Keratinocyte (primary cell): ENCODE measurements around the gene ACR. TPM values are rescaled to one million over a fixed set of nuclear protein-coding genes. Genes with fewer than 3 reads are reported as not detected.
"Not testable (repeated sequence)": the region's sequence is repeated elsewhere in the genome, so short reads cannot be mapped to it uniquely, and the experiment has no call there.

ENCODE experiments used
- DNase-seq: peaks from one replicate; pipeline ENCODE4 v3.0.0-alpha.2; 2011; ENCODE audit warnings: low read depth, missing footprints, low spot score
- FAIRE-seq: peaks from 2 replicates; lab custom pipeline; 2011; peaks lifted over from hg19 to GRCh38; lab: Jason Lieb, UNC
- H2AFZ ChIP-seq: 2 replicates; pipeline ENCODE4 v1.6.0; 2012; ENCODE audit warnings: low read length, control low read depth, inconsistent platforms; ENCODE audit not compliant: control insufficient read depth
- H3K27ac ChIP-seq: 2 replicates; pipeline ENCODE4 v1.5.1; 2011; ENCODE audit warnings: low read length; ENCODE audit not compliant: control insufficient read depth, insufficient read depth
- H3K27me3 ChIP-seq: 3 replicates; pipeline ENCODE4 v1.6.0; 2011; ENCODE audit warnings: low read length; ENCODE audit not compliant: control insufficient read depth, insufficient read depth; ENCODE audit errors: extremely low read depth
- H3K36me3 ChIP-seq, 2 experiments: 2 replicates in 1 of 2; 3 replicates in 1 of 2; pipeline ENCODE4 v1.5.1; 2011; ENCODE audit warnings: low read length in 2 of 2, mild to moderate bottlenecking in 1 of 2; ENCODE audit not compliant: control insufficient read depth in 2 of 2, insufficient read depth in 2 of 2; ENCODE audit errors: extremely low read depth in 1 of 2
- H3K4me1 ChIP-seq: 3 replicates; pipeline ENCODE4 v1.5.1; 2011; ENCODE audit warnings: low read length; ENCODE audit not compliant: control insufficient read depth, insufficient read depth; ENCODE audit errors: extremely low read depth
- H3K4me2 ChIP-seq: 3 replicates; pipeline ENCODE4 v1.6.0; 2011; ENCODE audit warnings: low read depth, low read length; ENCODE audit not compliant: control insufficient read depth, insufficient read depth; ENCODE audit errors: extremely low read depth
- H3K4me3 ChIP-seq, 3 experiments: fragments of 200-600 bp in 1 of 3; sonication (generic) in 1 of 3; 2 replicates in 2 of 3; 3 replicates in 1 of 3; pipeline ENCODE4 v1.5.1; 2011 to 2016; ENCODE audit warnings: low read length in 3 of 3, mild to moderate bottlenecking in 3 of 3, control low read depth in 2 of 3, inconsistent platforms in 1 of 3, low read depth in 1 of 3, mixed read lengths in 1 of 3, mixed run types in 1 of 3, moderate library complexity in 1 of 3; ENCODE audit not compliant: control insufficient read depth in 2 of 3, insufficient read depth in 2 of 3; ENCODE audit errors: extremely low read depth in 1 of 3
- H3K79me2 ChIP-seq: 2 replicates; pipeline ENCODE4 v1.6.0; 2012; ENCODE audit warnings: low read length; ENCODE audit not compliant: control insufficient read depth, insufficient read depth
- H3K9ac ChIP-seq: 3 replicates; pipeline ENCODE4 v1.6.0; 2011; ENCODE audit warnings: low read length; ENCODE audit not compliant: control insufficient read depth, insufficient read depth; ENCODE audit errors: extremely low read depth
- H3K9me1 ChIP-seq: 3 replicates; pipeline ENCODE4 v1.6.0; 2011; ENCODE audit warnings: low read length; ENCODE audit not compliant: control insufficient read depth, insufficient read depth; ENCODE audit errors: extremely low read depth
- H3K9me3 ChIP-seq: 2 replicates; pipeline ENCODE4 v1.5.1; 2012; ENCODE audit warnings: low read depth, low read length; ENCODE audit not compliant: control insufficient read depth
- H4K20me1 ChIP-seq: 3 replicates; pipeline ENCODE4 v1.6.0; 2011; ENCODE audit warnings: low read length; ENCODE audit not compliant: control insufficient read depth, insufficient read depth; ENCODE audit errors: extremely low read depth
- dilution Hi-C: fragments of 300-500 bp; cut with MboI; formaldehyde crosslinking; loops from one replicate; pipeline ENCODE4 v1.7.0; 2020; ENCODE audit warnings: low sequenced_read_pairs; ENCODE audit not compliant: extremely low pct_ligation_motif_present
- polyA plus RNA-seq, 5 experiments: library from polyadenylated mRNA; depleted of rRNA in 3 of 5; stranded (reverse) in 3 of 5; stranded (forward) in 1 of 5; unstranded in 1 of 5; fragments of >200 nt; gene quantifications; 1 replicate in 1 of 5; 2 replicates in 3 of 5; 3 replicates in 1 of 5; pipeline versions ENCODE4 v1.2.1 to v1.2.3, GENCODE V29; 2011 to 2012; ENCODE audit warnings: missing spikeins in 2 of 5, low read depth in 1 of 5, low replicate concordance in 1 of 5

Gene ACR
- polyA plus RNA-seq, 1 donor (not counting 4 experiments of a cell fraction or from before 2014, with no cell fraction given) = not detected

DNA sequence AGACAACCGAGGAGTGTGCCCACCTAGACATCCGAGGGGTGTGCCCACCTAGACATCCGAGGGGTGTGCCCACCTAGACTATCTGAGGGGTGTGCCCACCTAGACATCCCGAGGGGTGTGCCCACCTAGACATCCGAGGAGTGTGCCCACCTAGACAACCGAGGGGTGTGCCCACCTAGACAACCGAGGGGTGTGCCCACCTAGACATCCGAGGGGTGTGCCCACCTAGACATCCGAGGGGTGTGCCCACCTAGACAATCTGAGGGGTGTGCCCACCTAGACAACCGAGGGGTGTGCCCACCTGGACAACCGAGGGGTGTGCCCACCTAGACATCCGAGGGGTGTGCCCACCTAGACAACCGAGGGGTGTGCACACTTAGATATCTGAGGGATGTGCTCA is 10.6 kb downstream of the ACR start:
- H3K79me2 ChIP-seq = not testable (repeated sequence)

GRCh38 chr22:50749302-50750074 is 11.5 kb downstream of the ACR start:
- DNase-seq, H3K9me3 ChIP-seq, H3K9ac ChIP-seq, H3K4me1 ChIP-seq, H3K27me3 ChIP-seq, dilution Hi-C loops, H3K4me2 ChIP-seq, H3K9me1 ChIP-seq, H3K36me3 ChIP-seq, H3K27ac ChIP-seq, H4K20me1 ChIP-seq, H2AFZ ChIP-seq, H3K79me2 ChIP-seq, H3K4me3 ChIP-seq: not testable (repeated sequence)
- peak; percentile 51 for FAIRE-seq

More for the DNA sequence above, 10.6 kb downstream of the ACR start:
- FAIRE-seq, H3K4me1 ChIP-seq, H3K36me3 ChIP-seq, H4K20me1 ChIP-seq, H3K4me3 ChIP-seq, H3K27ac ChIP-seq, H3K9me1 ChIP-seq, dilution Hi-C loops, H2AFZ ChIP-seq, H3K9me3 ChIP-seq, H3K9ac ChIP-seq, DNase-seq, H3K27me3 ChIP-seq, H3K4me2 ChIP-seq: not testable (repeated sequence)

DNA sequence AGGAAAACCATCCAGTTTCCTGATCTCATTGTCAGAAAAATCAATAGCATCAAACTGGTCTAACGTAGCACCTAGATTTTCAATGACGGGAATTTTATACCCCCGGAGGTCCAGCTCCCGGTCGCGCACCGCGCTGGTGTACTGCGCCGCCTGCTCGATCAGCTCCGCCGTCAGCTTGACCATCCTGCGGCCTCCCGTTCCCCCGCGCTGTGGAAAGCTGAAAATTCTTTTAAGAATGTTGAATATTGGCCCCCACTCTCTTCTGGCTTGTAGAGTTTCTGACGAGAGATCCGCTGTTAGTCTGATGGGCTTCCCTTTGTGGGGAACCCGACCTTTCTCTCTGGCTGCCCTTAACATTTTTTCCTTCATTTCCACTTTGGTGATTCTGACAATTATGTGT is 17.2 kb downstream of the ACR start:
- H3K4me3 ChIP-seq, H3K9me1 ChIP-seq, H4K20me1 ChIP-seq, H3K27ac ChIP-seq, H3K27me3 ChIP-seq, DNase-seq, FAIRE-seq, H3K4me2 ChIP-seq, dilution Hi-C loops, H2AFZ ChIP-seq, H3K9ac ChIP-seq, H3K79me2 ChIP-seq, H3K9me3 ChIP-seq, H3K36me3 ChIP-seq, H3K4me1 ChIP-seq: not testable (repeated sequence)

DNA sequence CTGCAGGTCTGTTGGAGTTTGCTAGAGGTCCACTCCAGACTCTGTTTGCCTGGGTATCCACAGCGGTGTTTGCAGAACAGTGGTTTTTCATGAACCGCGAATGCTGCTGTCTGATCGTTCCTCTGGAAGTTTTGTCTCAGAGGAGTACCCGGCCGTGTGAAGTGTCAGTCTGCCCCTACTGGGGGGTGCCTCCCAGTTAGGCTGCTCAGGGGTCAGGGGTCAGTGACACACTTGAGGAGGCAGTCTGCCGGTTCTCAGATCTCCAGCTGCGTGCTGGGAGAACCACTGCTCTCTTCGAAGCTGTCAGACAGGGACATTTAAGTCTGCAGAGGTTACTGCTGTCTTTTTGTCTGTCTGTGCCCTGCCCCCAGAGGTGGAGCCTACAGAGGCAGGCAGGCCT is 18.4 kb downstream of the ACR start:
- FAIRE-seq, H3K79me2 ChIP-seq, dilution Hi-C loops, H3K4me1 ChIP-seq, H3K27me3 ChIP-seq, H4K20me1 ChIP-seq, H3K4me3 ChIP-seq, H3K9me3 ChIP-seq, H3K36me3 ChIP-seq, H2AFZ ChIP-seq, DNase-seq, H3K4me2 ChIP-seq, H3K27ac ChIP-seq, H3K9me1 ChIP-seq, H3K9ac ChIP-seq: not testable (repeated sequence)
